ENCODE data around the gene APOBEC3F. TPM values are rescaled to one million over a fixed set of nuclear protein-coding genes. Genes with fewer than 3 reads are reported as not detected.

APOBEC3F gene
- total and polyA plus RNA-seq, 2 of the 13 experiments (the other 11 are each of a cell fraction or from before 2014, with no cell fraction given): 2.9 to 3.7 TPM

- TF ChIP-seq POLR2AphosphoS5 (IDR thresholded peaks at IDR 0.05; ENCODE audit: low read depth, low read length) (peak; percentile 76), NR1H2 (CRISPR knock-in tag; IDR thresholded peaks at IDR 0.05; ENCODE audit: borderline replicate concordance, low read depth) (peak; percentile 33; the same call in 1 of the 2 replicates), ZFY (CRISPR knock-in tag; IDR thresholded peaks at IDR 0.05) (peak; percentile 83), PHF20 (CRISPR knock-in tag; IDR thresholded peaks at IDR 0.05) (peak; percentile 50; the same call in 1 of the 2 replicates), HNRNPK (IDR thresholded peaks at IDR 0.05; ENCODE audit: low read depth, low read length, poor library complexity, severe bottlenecking) (no peak), GATA4 (IDR thresholded peaks at IDR 0.05; ENCODE audit: borderline replicate concordance, low read depth) (peak; percentile 40; the same call in 1 of the 2 replicates), ETV5 (CRISPR knock-in tag; IDR thresholded peaks at IDR 0.05; ENCODE audit: borderline replicate concordance) (0 out of 2 replicates have a peak, but pooled peaks have one; percentile 10), DDIT3 (CRISPR knock-in tag; IDR thresholded peaks at IDR 0.05) (no peak), PATZ1 (CRISPR knock-in tag; IDR thresholded peaks at IDR 0.05) (peak; percentile 62), HDAC1 (CRISPR knock-in tag; IDR thresholded peaks at IDR 0.05) (no peak), SOX6 (IDR thresholded peaks at IDR 0.05) (no peak), SOX6 (CRISPR knock-in tag; IDR thresholded peaks at IDR 0.05) (peak; percentile 19; the same call in 1 of the 2 replicates), YEATS4 (CRISPR knock-in tag; IDR thresholded peaks at IDR 0.05; ENCODE audit: borderline replicate concordance) (0 out of 2 replicates have a peak, but pooled peaks have one; percentile 46), ZNF790 (CRISPR knock-in tag; IDR thresholded peaks at IDR 0.05; ENCODE audit: borderline replicate concordance) (no peak), AGO2 (optimal IDR thresholded peaks at IDR 0.05; ENCODE audit: low read depth, low read length) (no peak), NBN (conservative IDR thresholded peaks at IDR 0.05) (no peak), POLR2G (IDR thresholded peaks at IDR 0.05; ENCODE audit: low read depth, low read length) (peak; percentile 75), SALL1 (CRISPR knock-in tag; IDR thresholded peaks at IDR 0.05) (peak; percentile 52), ZBTB7A (CRISPR knock-in tag; IDR thresholded peaks at IDR 0.05) (0 out of 2 replicates have a peak, but pooled peaks have one; percentile 17), ZFP91 (CRISPR knock-in tag; IDR thresholded peaks at IDR 0.05; ENCODE audit: borderline replicate concordance) (0 out of 2 replicates have a peak, but pooled peaks have one; percentile 29), ZNF260 (CRISPR knock-in tag; IDR thresholded peaks at IDR 0.05; ENCODE audit: borderline replicate concordance, low read depth) (no peak)
- TF ChIP-seq, protein P1, sequence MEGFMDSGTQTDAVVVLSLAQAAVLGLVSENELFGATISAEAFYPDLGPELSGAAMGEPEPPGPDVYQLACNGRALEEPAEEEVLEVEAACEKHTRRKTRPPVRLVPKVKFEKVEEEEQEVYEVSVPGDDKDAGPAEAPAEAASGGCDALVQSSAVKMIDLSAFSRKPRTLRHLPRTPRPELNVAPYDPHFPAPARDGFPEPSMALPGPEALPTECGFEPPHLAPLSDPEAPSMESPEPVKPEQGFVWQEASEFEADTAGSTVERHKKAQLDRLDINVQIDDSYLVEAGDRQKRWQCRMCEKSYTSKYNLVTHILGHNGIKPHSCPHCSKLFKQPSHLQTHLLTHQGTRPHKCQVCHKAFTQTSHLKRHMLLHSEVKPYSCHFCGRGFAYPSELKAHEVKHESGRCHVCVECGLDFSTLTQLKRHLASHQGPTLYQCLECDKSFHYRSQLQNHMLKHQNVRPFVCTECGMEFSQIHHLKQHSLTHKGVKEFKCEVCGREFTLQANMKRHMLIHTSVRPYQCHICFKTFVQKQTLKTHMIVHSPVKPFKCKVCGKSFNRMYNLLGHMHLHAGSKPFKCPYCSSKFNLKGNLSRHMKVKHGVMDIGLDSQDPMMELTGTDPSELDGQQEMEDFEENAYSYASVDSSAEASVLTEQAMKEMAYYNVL (CRISPR knock-in tag; IDR thresholded peaks at IDR 0.05; ENCODE audit: borderline replicate concordance): peak; percentile 17; the same call in 1 of the 2 replicates
- TF ChIP-seq, protein P2, sequence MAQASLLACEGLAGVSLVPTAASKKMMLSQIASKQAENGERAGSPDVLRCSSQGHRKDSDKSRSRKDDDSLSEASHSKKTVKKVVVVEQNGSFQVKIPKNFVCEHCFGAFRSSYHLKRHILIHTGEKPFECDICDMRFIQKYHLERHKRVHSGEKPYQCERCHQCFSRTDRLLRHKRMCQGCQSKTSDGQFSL (CRISPR knock-in tag; IDR thresholded peaks at IDR 0.05): 0 out of 2 replicates have a peak, but pooled peaks have one; percentile 37
Observed at GRCh38 chr22:39013942-39014722, 26.5 kb upstream of the APOBEC3F start, which contains the start of gene APOBEC3C (continued).
